ENCODE results near the gene CCRL2.

CCRL2 gene

GRCh38 chr3:46405301-46406019 lies 1.6 kb upstream of the CCRL2 start:
- peak overlapping the region; percentile 55 to 88 for H3K9ac ChIP-seq (ENCODE audit: low read depth in 1 of 2, low read length in 2 of 2)
- H3K9me3 ChIP-seq (ENCODE audit: control insufficient read depth in 1 of 2, low read length in 2 of 2) = no peaks in the 10 kb centered on the region
- peaks cover 0 to 4% of the 10 kb centered on the region in 2 donors for H3K36me3 ChIP-seq (ENCODE audit: control insufficient read depth in 1 of 2, insufficient read depth in 2 of 2, low read length in 2 of 2)
- no peaks in the 10 kb centered on the region for H3K27me3 ChIP-seq (ENCODE audit: control insufficient read depth in 1 of 2, insufficient read depth in 2 of 2, low read length in 2 of 2)
- H3K4me1 ChIP-seq (ENCODE audit: control insufficient read depth in 1 of 2, insufficient read depth in 2 of 2, low read length in 2 of 2) = peaks cover 36 to 38% of the 10 kb centered on the region in 2 donors
- H3K4me3 ChIP-seq (ENCODE audit: low read depth in 1 of 2, low read length in 2 of 2) = peak overlapping the region; percentile 44 to 64
- peak overlapping the region; percentile 84 for H3K27ac ChIP-seq (ENCODE audit: low read depth, low read length)

- Histone ChIP-seq H3K27ac (ENCODE audit: low read depth, low read length) (peak overlapping the region; percentile 84), H3K36me3 (ENCODE audit: control insufficient read depth in 1 of 2, insufficient read depth in 2 of 2, low read length in 2 of 2) (peaks cover 0 to 4% of the 10 kb centered on the region in 2 donors), H3K27me3 (ENCODE audit: control insufficient read depth in 1 of 2, insufficient read depth in 2 of 2, low read length in 2 of 2) (no peaks in the 10 kb centered on the region), H3K4me3 (ENCODE audit: low read depth in 1 of 2, low read length in 2 of 2) (peak overlapping the region; percentile 63 to 86), H3K4me1 (ENCODE audit: control insufficient read depth in 1 of 2, insufficient read depth in 2 of 2, low read length in 2 of 2) (peaks cover 36 to 38% of the 10 kb centered on the region in 2 donors), H3K9ac (ENCODE audit: low read depth in 1 of 2, low read length in 2 of 2) (peak overlapping the region; percentile 61 to 88), H3K9me3 (ENCODE audit: control insufficient read depth in 1 of 2, low read length in 2 of 2) (no peaks in the 10 kb centered on the region)
These were observed 644 bp upstream of the CCRL2 start for GRCh38 chr3:46406443-46406787.

GRCh38 chr3:46407970-46408369 lies 911 bp downstream of the CCRL2 start:
- Histone ChIP-seq H3K36me3 (ENCODE audit: control insufficient read depth in 1 of 2, insufficient read depth in 2 of 2, low read length in 2 of 2) (peaks cover 0 to 4% of the 10 kb centered on the region in 2 donors), H3K9me3 (ENCODE audit: control insufficient read depth in 1 of 2, low read length in 2 of 2) (no peaks in the 10 kb centered on the region), H3K4me1 (ENCODE audit: control insufficient read depth in 1 of 2, insufficient read depth in 2 of 2, low read length in 2 of 2) (peaks cover 36 to 38% of the 10 kb centered on the region in 2 donors), H3K27ac (ENCODE audit: low read depth, low read length) (no peak overlapping the region), H3K9ac (ENCODE audit: low read depth in 1 of 2, low read length in 2 of 2) (peak overlapping the region; percentile 61 to 88), H3K4me3 (ENCODE audit: low read depth in 1 of 2, low read length in 2 of 2) (peak overlapping the region; percentile 63 to 86), H3K27me3 (ENCODE audit: control insufficient read depth in 1 of 2, insufficient read depth in 2 of 2, low read length in 2 of 2) (no peaks in the 10 kb centered on the region)

- Histone ChIP-seq H3K4me3 (ENCODE audit: low read depth in 1 of 2, low read length in 2 of 2) (no peak overlapping the region), H3K4me1 (ENCODE audit: control insufficient read depth in 1 of 2, insufficient read depth in 2 of 2, low read length in 2 of 2) (peaks cover 36 to 38% of the 10 kb centered on the region in 2 donors), H3K36me3 (ENCODE audit: control insufficient read depth in 1 of 2, insufficient read depth in 2 of 2, low read length in 2 of 2) (peaks cover 0 to 4% of the 10 kb centered on the region in 2 donors), H3K27me3 (ENCODE audit: control insufficient read depth in 1 of 2, insufficient read depth in 2 of 2, low read length in 2 of 2) (no peaks in the 10 kb centered on the region), H3K9ac (ENCODE audit: low read depth in 1 of 2, low read length in 2 of 2) (no peak overlapping the region), H3K27ac (ENCODE audit: low read depth, low read length) (no peak overlapping the region), H3K9me3 (ENCODE audit: control insufficient read depth in 1 of 2, low read length in 2 of 2) (no peaks in the 10 kb centered on the region)
These were observed 1.8 kb downstream of the CCRL2 start for GRCh38 chr3:46408853-46409252.

- Histone ChIP-seq H3K4me3 (ENCODE audit: low read depth in 1 of 2, low read length in 2 of 2) (no peak overlapping the region), H3K27ac (ENCODE audit: low read depth, low read length) (no peak overlapping the region), H3K9ac (ENCODE audit: low read depth in 1 of 2, low read length in 2 of 2) (no peak overlapping the region), H3K9me3 (ENCODE audit: control insufficient read depth in 1 of 2, low read length in 2 of 2) (no peaks in the 10 kb centered on the region), H3K27me3 (ENCODE audit: control insufficient read depth in 1 of 2, insufficient read depth in 2 of 2, low read length in 2 of 2) (no peaks in the 10 kb centered on the region), H3K36me3 (ENCODE audit: control insufficient read depth in 1 of 2, insufficient read depth in 2 of 2, low read length in 2 of 2) (peaks cover 0 to 4% of the 10 kb centered on the region in 2 donors), H3K4me1 (ENCODE audit: control insufficient read depth in 1 of 2, insufficient read depth in 2 of 2, low read length in 2 of 2) (peaks cover 29 to 33% of the 10 kb centered on the region in 2 donors)
These were observed 2.9 kb downstream of the CCRL2 start for GRCh38 chr3:46409739-46410489.

- H3K4me1 ChIP-seq (ENCODE audit: control insufficient read depth in 1 of 2, insufficient read depth in 2 of 2, low read length in 2 of 2) = peaks cover 22 to 25% of the 10 kb centered on the region in 2 donors
- H3K27ac ChIP-seq (ENCODE audit: low read depth, low read length) = no peak overlapping the region
- peaks cover 0 to 4% of the 10 kb centered on the region in 2 donors for H3K36me3 ChIP-seq (ENCODE audit: control insufficient read depth in 1 of 2, insufficient read depth in 2 of 2, low read length in 2 of 2)
- no peak overlapping the region for H3K4me3 ChIP-seq (ENCODE audit: low read depth in 1 of 2, low read length in 2 of 2)
- no peaks in the 10 kb centered on the region for H3K9me3 ChIP-seq (ENCODE audit: control insufficient read depth in 1 of 2, low read length in 2 of 2)
- H3K9ac ChIP-seq (ENCODE audit: low read depth in 1 of 2, low read length in 2 of 2) = no peak overlapping the region
- no peaks in the 10 kb centered on the region for H3K27me3 ChIP-seq (ENCODE audit: control insufficient read depth in 1 of 2, insufficient read depth in 2 of 2, low read length in 2 of 2)
These were observed 3.6 kb downstream of the CCRL2 start for GRCh38 chr3:46410669-46411068.

- no peak overlapping the region for H3K27ac ChIP-seq (ENCODE audit: low read depth, low read length)
- peaks cover 21 to 26% of the 10 kb centered on the region in 2 donors for H3K4me1 ChIP-seq (ENCODE audit: control insufficient read depth in 1 of 2, insufficient read depth in 2 of 2, low read length in 2 of 2)
- no peaks in the 10 kb centered on the region for H3K27me3 ChIP-seq (ENCODE audit: control insufficient read depth in 1 of 2, insufficient read depth in 2 of 2, low read length in 2 of 2)
- peaks cover 0 to 4% of the 10 kb centered on the region in 2 donors for H3K36me3 ChIP-seq (ENCODE audit: control insufficient read depth in 1 of 2, insufficient read depth in 2 of 2, low read length in 2 of 2)
- H3K4me3 ChIP-seq (ENCODE audit: low read depth in 1 of 2, low read length in 2 of 2) = no peak overlapping the region
- H3K9ac ChIP-seq (ENCODE audit: low read depth in 1 of 2, low read length in 2 of 2) = no peak overlapping the region
- no peaks in the 10 kb centered on the region for H3K9me3 ChIP-seq (ENCODE audit: control insufficient read depth in 1 of 2, low read length in 2 of 2)
These were observed 4.2 kb downstream of the CCRL2 start for GRCh38 chr3:46411271-46411670.

- Histone ChIP-seq H3K4me1 (ENCODE audit: control insufficient read depth in 1 of 2, insufficient read depth in 2 of 2, low read length in 2 of 2) (peaks cover 17 to 24% of the 10 kb centered on the region in 2 donors), H3K27me3 (ENCODE audit: control insufficient read depth in 1 of 2, insufficient read depth in 2 of 2, low read length in 2 of 2) (no peaks in the 10 kb centered on the region), H3K36me3 (ENCODE audit: control insufficient read depth in 1 of 2, insufficient read depth in 2 of 2, low read length in 2 of 2) (peaks cover 0 to 4% of the 10 kb centered on the region in 2 donors), H3K4me3 (ENCODE audit: low read depth in 1 of 2, low read length in 2 of 2) (no peak overlapping the region), H3K9me3 (ENCODE audit: control insufficient read depth in 1 of 2, low read length in 2 of 2) (no peaks in the 10 kb centered on the region), H3K9ac (ENCODE audit: low read depth in 1 of 2, low read length in 2 of 2) (no peak overlapping the region), H3K27ac (ENCODE audit: low read depth, low read length) (no peak overlapping the region)
These were observed 5.8 kb downstream of the CCRL2 start for GRCh38 chr3:46412786-46413298.

GRCh38 chr3:46413951-46414350 lies 6.9 kb downstream of the CCRL2 start:
- peaks cover 13 to 14% of the 10 kb centered on the region in 2 donors for H3K4me1 ChIP-seq (ENCODE audit: control insufficient read depth in 1 of 2, insufficient read depth in 2 of 2, low read length in 2 of 2)
- no peaks in the 10 kb centered on the region for H3K27me3 ChIP-seq (ENCODE audit: control insufficient read depth in 1 of 2, insufficient read depth in 2 of 2, low read length in 2 of 2)
- no peak overlapping the region for H3K27ac ChIP-seq (ENCODE audit: low read depth, low read length)
- H3K9me3 ChIP-seq (ENCODE audit: control insufficient read depth in 1 of 2, low read length in 2 of 2) = no peaks in the 10 kb centered on the region
- no peaks in the 10 kb centered on the region for H3K36me3 ChIP-seq (ENCODE audit: control insufficient read depth in 1 of 2, insufficient read depth in 2 of 2, low read length in 2 of 2)
- no peak overlapping the region for H3K9ac ChIP-seq (ENCODE audit: low read depth in 1 of 2, low read length in 2 of 2)
- H3K4me3 ChIP-seq (ENCODE audit: low read depth in 1 of 2, low read length in 2 of 2) = no peak overlapping the region

GRCh38 chr3:46414739-46415138 lies 7.7 kb downstream of the CCRL2 start:
- Histone ChIP-seq H3K4me3 (ENCODE audit: low read depth in 1 of 2, low read length in 2 of 2) (no peak overlapping the region), H3K27me3 (ENCODE audit: control insufficient read depth in 1 of 2, insufficient read depth in 2 of 2, low read length in 2 of 2) (no peaks in the 10 kb centered on the region), H3K36me3 (ENCODE audit: control insufficient read depth in 1 of 2, insufficient read depth in 2 of 2, low read length in 2 of 2) (no peaks in the 10 kb centered on the region), H3K9me3 (ENCODE audit: control insufficient read depth in 1 of 2, low read length in 2 of 2) (no peaks in the 10 kb centered on the region), H3K27ac (ENCODE audit: low read depth, low read length) (no peak overlapping the region), H3K4me1 (ENCODE audit: control insufficient read depth in 1 of 2, insufficient read depth in 2 of 2, low read length in 2 of 2) (peaks cover 11 to 12% of the 10 kb centered on the region in 2 donors), H3K9ac (ENCODE audit: low read depth in 1 of 2, low read length in 2 of 2) (no peak overlapping the region)
